AG09309 (cell line): ENCODE data around the gene NRP2.

Experiments used
- DNase-seq: peaks from one replicate; pipeline ENCODE4 v3.0.0-alpha.2; 2010; ENCODE audit warnings: low read depth
- H3K4me3 ChIP-seq: 2 replicates; pipeline ENCODE4 v1.5.1; 2011; ENCODE audit warnings: mild to moderate bottlenecking, low read depth, low read length, moderate library complexity; ENCODE audit not compliant: control insufficient read depth
- TF ChIP-seq, protein P1 (sequence below): IDR thresholded peaks from 2 replicates; pipeline ENCODE4 v1.5.1; 2011; ENCODE audit warnings: mild to moderate bottlenecking, low read depth, low read length, inconsistent platforms; ENCODE audit not compliant: insufficient read depth, control insufficient read depth; ENCODE audit errors: missing control alignments

The NRP2 gene

DNA sequence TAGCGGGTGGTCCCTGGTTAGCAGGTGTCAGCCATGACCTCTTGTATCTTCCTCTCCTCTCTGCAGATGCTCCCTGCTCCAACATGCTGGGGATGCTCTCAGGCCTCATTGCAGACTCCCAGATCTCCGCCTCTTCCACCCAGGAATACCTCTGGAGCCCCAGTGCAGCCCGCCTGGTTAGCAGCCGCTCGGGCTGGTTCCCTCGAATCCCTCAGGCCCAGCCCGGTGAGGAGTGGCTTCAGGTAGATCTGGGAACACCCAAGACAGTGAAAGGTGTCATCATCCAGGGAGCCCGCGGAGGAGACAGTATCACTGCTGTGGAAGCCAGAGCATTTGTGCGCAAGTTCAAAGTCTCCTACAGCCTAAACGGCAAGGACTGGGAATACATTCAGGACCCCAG, 60.8 kb downstream of the NRP2 start:
- H3K4me3 ChIP-seq = no peak overlapping the region
- TF ChIP-seq, protein P1, sequence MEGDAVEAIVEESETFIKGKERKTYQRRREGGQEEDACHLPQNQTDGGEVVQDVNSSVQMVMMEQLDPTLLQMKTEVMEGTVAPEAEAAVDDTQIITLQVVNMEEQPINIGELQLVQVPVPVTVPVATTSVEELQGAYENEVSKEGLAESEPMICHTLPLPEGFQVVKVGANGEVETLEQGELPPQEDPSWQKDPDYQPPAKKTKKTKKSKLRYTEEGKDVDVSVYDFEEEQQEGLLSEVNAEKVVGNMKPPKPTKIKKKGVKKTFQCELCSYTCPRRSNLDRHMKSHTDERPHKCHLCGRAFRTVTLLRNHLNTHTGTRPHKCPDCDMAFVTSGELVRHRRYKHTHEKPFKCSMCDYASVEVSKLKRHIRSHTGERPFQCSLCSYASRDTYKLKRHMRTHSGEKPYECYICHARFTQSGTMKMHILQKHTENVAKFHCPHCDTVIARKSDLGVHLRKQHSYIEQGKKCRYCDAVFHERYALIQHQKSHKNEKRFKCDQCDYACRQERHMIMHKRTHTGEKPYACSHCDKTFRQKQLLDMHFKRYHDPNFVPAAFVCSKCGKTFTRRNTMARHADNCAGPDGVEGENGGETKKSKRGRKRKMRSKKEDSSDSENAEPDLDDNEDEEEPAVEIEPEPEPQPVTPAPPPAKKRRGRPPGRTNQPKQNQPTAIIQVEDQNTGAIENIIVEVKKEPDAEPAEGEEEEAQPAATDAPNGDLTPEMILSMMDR = no peak
- no peak for DNase-seq

DNA sequence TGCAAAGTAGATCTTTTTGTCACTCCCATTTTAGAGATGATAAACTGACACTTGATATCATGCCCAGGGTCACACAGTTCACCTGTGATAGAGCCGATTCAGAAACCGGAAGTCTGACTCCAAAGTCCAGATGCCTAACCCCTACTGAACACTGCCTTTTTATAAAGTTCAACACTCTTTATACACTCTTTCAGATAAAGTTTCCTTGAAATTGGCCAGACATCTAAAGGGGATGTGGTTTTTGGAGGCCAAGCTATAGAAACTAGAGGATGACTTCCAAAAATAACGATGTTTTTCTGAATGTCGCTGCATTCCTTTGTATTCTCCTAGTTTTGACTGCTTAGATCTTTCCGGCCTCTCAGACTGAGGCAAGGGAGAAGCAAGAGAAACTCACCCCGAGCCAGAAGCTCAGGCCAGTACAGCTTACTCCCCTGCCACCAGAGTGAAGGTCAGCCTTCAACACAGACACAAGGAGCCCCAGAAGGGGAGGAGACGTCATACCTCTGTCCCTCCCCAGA, 61.8 kb downstream of the NRP2 start:
- DNase-seq = no peak
- TF ChIP-seq, protein P1 = no peak
- H3K4me3 ChIP-seq = no peak overlapping the region

DNA sequence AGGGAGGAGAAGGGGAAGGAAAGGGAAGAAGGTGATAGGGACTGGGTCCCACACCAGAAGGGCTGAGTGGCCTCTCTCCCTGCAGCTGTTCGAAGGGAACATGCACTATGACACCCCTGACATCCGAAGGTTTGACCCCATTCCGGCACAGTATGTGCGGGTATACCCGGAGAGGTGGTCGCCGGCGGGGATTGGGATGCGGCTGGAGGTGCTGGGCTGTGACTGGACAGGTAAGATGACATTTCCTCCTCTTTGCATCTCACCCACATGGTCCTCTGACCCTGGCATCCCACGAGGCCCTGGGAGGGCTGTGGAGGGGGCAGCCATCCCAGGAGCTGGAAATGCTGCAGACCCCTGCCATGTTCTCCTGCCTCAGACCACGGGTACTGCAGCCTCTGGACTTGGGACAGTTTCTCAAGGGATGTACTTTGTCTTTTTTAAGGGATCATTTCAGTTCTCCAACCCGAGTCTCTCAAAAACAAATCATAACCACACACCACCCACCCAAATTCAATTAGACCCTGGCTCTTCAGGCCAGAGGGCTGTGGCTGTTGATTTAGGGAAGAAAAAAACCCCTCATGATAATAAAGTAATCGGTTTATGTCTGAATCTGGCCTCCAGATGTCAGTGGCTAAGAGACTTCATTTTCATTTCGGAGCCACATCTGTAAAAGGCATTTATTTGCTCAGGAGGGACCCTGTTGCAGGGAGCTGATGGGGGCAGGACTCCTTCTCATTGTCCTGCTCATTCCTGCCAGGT, 63.5 kb downstream of the NRP2 start:
- no peak for DNase-seq
- TF ChIP-seq, protein P1 = no peak
- H3K4me3 ChIP-seq = no peak overlapping the region

DNA sequence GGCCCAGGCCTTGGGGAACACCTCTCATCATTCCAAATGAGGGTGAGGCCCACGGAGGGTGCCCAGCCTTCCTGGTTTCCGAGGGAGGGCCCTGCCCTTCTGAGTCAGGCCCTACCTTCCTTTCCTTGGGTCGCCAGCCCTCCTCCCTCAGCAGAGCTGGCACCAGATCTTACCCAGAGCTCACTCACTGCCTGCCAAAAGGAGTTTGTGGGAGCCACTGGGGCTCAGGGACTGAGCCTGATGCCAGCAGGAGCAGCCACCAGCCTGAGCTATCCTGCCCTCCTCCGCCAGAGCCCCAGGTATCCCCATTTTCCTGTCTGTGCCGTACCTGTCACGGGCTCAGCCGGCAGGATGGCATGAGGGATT, 64.1 kb downstream of the NRP2 start:
- no peak overlapping the region for H3K4me3 ChIP-seq
- DNase-seq = no peak
- TF ChIP-seq, protein P1 = no peak

DNA sequence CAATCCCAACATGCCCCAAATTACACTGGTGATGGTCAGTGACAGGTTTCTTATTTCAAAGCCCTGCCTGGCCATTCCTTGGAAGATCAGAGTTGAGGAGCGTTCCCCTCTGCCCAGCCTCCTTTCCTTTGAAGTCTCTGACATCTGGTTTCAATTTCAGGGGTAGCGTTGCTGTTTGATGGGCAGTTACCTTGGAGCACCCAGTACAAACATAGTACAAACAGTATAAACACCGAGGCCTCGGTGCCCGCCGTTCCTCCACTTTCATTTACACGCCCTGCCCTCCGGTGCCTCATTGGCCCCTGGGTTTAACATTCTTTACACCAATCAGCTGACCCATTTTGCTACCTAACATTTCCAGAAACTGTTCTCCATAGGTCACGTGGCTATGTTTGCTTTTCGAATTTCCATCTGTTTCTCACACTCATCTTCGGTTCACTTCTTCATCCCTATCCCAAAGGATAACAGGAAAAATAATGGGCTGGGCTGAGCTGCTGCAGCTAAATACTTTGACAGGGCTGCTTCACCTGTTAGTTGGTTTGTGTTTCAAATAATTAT, 65.6 kb downstream of the NRP2 start:
- no peak overlapping the region for H3K4me3 ChIP-seq
- DNase-seq = no peak
- TF ChIP-seq, protein P1 = no peak

DNA sequence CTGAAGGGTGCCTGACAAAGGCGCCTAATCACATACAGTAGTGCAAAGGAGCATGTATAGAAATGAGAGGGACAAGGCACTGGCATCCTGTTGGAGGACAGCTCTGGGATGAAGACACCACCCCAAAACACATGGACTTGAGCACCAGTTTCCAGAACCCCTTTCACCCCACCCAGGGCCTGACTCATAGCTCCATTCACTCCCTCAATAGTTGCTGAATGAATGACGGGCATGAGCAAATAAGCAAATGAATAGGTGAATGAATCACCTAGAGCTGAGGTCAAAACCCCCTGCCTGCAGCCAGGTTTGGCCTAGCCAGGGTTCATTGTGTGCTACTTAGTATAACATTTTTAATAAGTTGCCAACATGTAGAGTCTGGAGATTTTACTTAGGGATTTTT, 66.3 kb downstream of the NRP2 start:
- no peak overlapping the region for H3K4me3 ChIP-seq
- no peak for DNase-seq
- TF ChIP-seq, protein P1 = no peak

DNA sequence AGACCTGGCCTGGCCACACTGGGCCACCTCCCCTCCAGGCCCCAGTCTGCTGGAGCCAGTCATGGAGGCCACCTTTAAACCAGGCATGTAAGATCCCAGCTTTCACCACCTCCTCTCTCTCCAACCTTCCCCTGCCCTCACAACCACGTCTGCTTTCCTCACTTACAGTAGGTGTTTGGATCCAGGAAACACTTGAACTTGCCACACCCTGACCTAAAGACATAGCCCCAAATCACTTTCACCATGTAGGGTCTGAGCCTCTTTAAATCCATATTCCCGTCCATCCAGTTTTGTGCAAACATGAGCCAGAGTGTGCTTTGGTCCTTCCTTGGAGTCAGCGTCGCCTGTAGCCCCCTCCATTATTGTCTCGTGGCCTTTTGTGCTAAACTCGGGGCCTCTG, 66.8 kb downstream of the NRP2 start:
- no peak overlapping the region for H3K4me3 ChIP-seq
- TF ChIP-seq, protein P1 = no peak
- no peak for DNase-seq
